GM23338 (cell line): ENCODE measurements around the gene AOC3. TPM values are rescaled to one million over a fixed set of nuclear protein-coding genes. Genes with fewer than 3 reads are reported as not detected.

Experiments
- ATAC-seq: fragments of 200-7000 bp; cut with Tn5 transposase; 3 replicates; pipeline ENCODE4 v1.9.1; 2020
- DNase-seq: peaks from one replicate; pipeline ENCODE4 v3.0.0-alpha.2; 2015; ENCODE audit warnings: low spot score
- H2AFZ ChIP-seq: fragments of 200-600 bp; sonication (generic); 2 replicates; pipeline ENCODE4 v1.8.0; 2016; ENCODE audit warnings: antibody characterized with exemption, mild to moderate bottlenecking, moderate library complexity
- H3F3A ChIP-seq: fragments of 200-600 bp; sonication (generic); replicated peaks from 2 replicates; pipeline ENCODE4 v1.8.0; 2017; ENCODE audit warnings: antibody characterized with exemption, mixed run types, low read depth
- H3K27ac ChIP-seq: fragments of 200-600 bp; sonication (generic); 2 replicates; pipeline ENCODE4 v1.6.1; 2016; ENCODE audit warnings: low read depth
- H3K27me3 ChIP-seq: fragments of 200-600 bp; sonication (generic); 2 replicates; pipeline ENCODE4 v1.8.0; 2016; ENCODE audit warnings: mild to moderate bottlenecking, mixed run types, moderate library complexity; ENCODE audit not compliant: insufficient read depth
- H3K36me3 ChIP-seq: fragments of 200-600 bp; sonication (generic); 2 replicates; pipeline ENCODE4 v1.8.0; 2016; ENCODE audit warnings: mild to moderate bottlenecking; ENCODE audit not compliant: insufficient read depth
- H3K4me1 ChIP-seq: fragments of 200-600 bp; sonication (generic); 2 replicates; pipeline ENCODE4 v1.8.0; 2016; ENCODE audit warnings: mild to moderate bottlenecking, moderate library complexity; ENCODE audit not compliant: insufficient read depth
- H3K4me2 ChIP-seq: fragments of 200-600 bp; sonication (generic); 2 replicates; pipeline ENCODE4 v1.7.1; 2017; ENCODE audit warnings: mixed run types
- H3K4me3 ChIP-seq: fragments of 200-600 bp; sonication (generic); 2 replicates; pipeline ENCODE4 v1.6.1; 2016; ENCODE audit warnings: mixed run types
- H3K79me2 ChIP-seq: fragments of 200-600 bp; sonication (generic); replicated peaks from 2 replicates; pipeline ENCODE4 v1.8.0; 2017; ENCODE audit warnings: mild to moderate bottlenecking; ENCODE audit not compliant: insufficient read depth
- H3K9me2 ChIP-seq: fragments of 200-600 bp; sonication (generic); 2 replicates; pipeline ENCODE4 v1.8.0; 2017; ENCODE audit not compliant: insufficient read depth
- H4K20me1 ChIP-seq: fragments of 200-600 bp; sonication (generic); replicated peaks from 2 replicates; pipeline ENCODE4 v1.8.0; 2017; ENCODE audit warnings: mild to moderate bottlenecking; ENCODE audit not compliant: insufficient read depth
- H3K27ac Mint-ChIP-seq: 2 replicates; pipeline ENCODE4 v1.8.0; 2020; ENCODE audit warnings: inconsistent platforms, mild to moderate bottlenecking, moderate library complexity, mixed read lengths
- H3K27me3 Mint-ChIP-seq: 3 replicates; pipeline ENCODE4 v1.8.0; 2022; ENCODE audit warnings: low read depth, mild to moderate bottlenecking, moderate library complexity, mixed read lengths, inconsistent platforms; ENCODE audit not compliant: insufficient read depth, poor library complexity
- H3K36me3 Mint-ChIP-seq: 3 replicates; pipeline ENCODE4 v1.8.0; 2021; ENCODE audit warnings: low read depth, mild to moderate bottlenecking, inconsistent platforms, moderate library complexity, mixed read lengths
- H3K4me1 Mint-ChIP-seq: 3 replicates; pipeline ENCODE4 v1.8.0; 2020; ENCODE audit warnings: mild to moderate bottlenecking, inconsistent platforms, mixed read lengths
- H3K4me3 Mint-ChIP-seq: 3 replicates; pipeline ENCODE4 v1.8.0; 2021; ENCODE audit warnings: moderate library complexity, mild to moderate bottlenecking, inconsistent platforms, mixed read lengths
- H3K9me3 Mint-ChIP-seq: 3 replicates; pipeline ENCODE4 v1.8.0; 2020; ENCODE audit warnings: moderate library complexity, mild to moderate bottlenecking, inconsistent platforms, mixed read lengths
- CREB1 ChIP-seq: fragments of 250-450 bp; sonication (Bioruptor Pico); IDR thresholded peaks from 2 replicates; pipeline ENCODE4 v1.5.0; 2020; ENCODE audit warnings: low read depth, mild to moderate bottlenecking, moderate library complexity
- EZH2 ChIP-seq: fragments of 200-600 bp; sonication (generic); IDR thresholded peaks from one replicate; pipeline ENCODE4 v1.8.0; 2017; ENCODE audit warnings: antibody characterized with exemption, mild to moderate bottlenecking, low read depth; ENCODE audit not compliant: unreplicated experiment
- EZH2phosphoT487 ChIP-seq: fragments of 200-600 bp; sonication (generic); IDR thresholded peaks from one replicate; pipeline ENCODE4 v1.8.1; 2018; ENCODE audit warnings: antibody characterized with exemption; ENCODE audit not compliant: unreplicated experiment
- JUNB ChIP-seq: IDR thresholded peaks from one replicate; pipeline ENCODE4 v1.6.1; 2016; ENCODE audit warnings: antibody characterized with exemption; ENCODE audit not compliant: unreplicated experiment
- NANOG ChIP-seq: IDR thresholded peaks from 2 replicates; pipeline ENCODE4 v1.6.1; 2016; ENCODE audit warnings: antibody characterized with exemption, borderline replicate concordance
- POLR2AphosphoS5 ChIP-seq: IDR thresholded peaks from 2 replicates; pipeline ENCODE4 v1.6.1; 2016; ENCODE audit warnings: antibody characterized with exemption, low read depth
- STAT1 ChIP-seq: IDR thresholded peaks from one replicate; pipeline ENCODE4 v1.6.1; 2016; ENCODE audit warnings: antibody characterized with exemption; ENCODE audit not compliant: unreplicated experiment
- ZNF114 ChIP-seq: fragments of 250-450 bp; sonication (Bioruptor Pico); IDR thresholded peaks from 2 replicates; pipeline ENCODE4 v1.5.0; 2020; ENCODE audit warnings: mild to moderate bottlenecking, moderate library complexity
- ZNF331 ChIP-seq: fragments of 250-450 bp; sonication (Bioruptor Pico); IDR thresholded peaks from 2 replicates; pipeline ENCODE4 v1.5.0; 2020; ENCODE audit warnings: low read depth, mild to moderate bottlenecking, moderate library complexity
- polyA plus RNA-seq: library from polyadenylated mRNA; unstranded; fragments of >200 nt; fragmentation: Nextera tagmentation; extraction: Ambion mirVana; gene quantifications from 2 replicates; pipeline ENCODE4 v1.2.1, GENCODE V29; 2016
- total RNA-seq: library from RNA; depleted of rRNA; stranded (reverse); fragments of >200 nt; shearing (Covaris generic); gene quantifications from 2 replicates; pipeline ENCODE4 v1.2.3, GENCODE V29; 2014
- TF ChIP-seq, protein P1 (sequence below): IDR thresholded peaks from 2 replicates; pipeline ENCODE4 v1.6.1; 2016; ENCODE audit warnings: antibody characterized with exemption
- TF ChIP-seq, protein P2 (sequence below), 2 experiments: fragments of 200-600 bp in 1 of 2; sonication (generic) in 1 of 2; conservative IDR thresholded peaks; 2 replicates each; pipeline versions ENCODE4 v1.5.1 to v1.6.1; 2016 to 2017; ENCODE audit warnings: antibody characterized with exemption in 2 of 2, low read depth in 2 of 2, mild to moderate bottlenecking in 2 of 2, moderate library complexity in 1 of 2
- TF ChIP-seq, protein P3 (sequence below): fragments of 250-450 bp; sonication (Bioruptor Pico); IDR thresholded peaks from 2 replicates; pipeline ENCODE4 v1.5.0; 2020; ENCODE audit warnings: mild to moderate bottlenecking, moderate library complexity
- TF ChIP-seq, protein P4 (sequence below): IDR thresholded peaks from one replicate; pipeline ENCODE4 v1.6.1; 2018; ENCODE audit warnings: antibody characterized with exemption; ENCODE audit not compliant: unreplicated experiment

AOC3 gene
- total and polyA plus RNA-seq, 2 experiments from 2014 or later: 1.4 to 1.7 TPM

DNA sequence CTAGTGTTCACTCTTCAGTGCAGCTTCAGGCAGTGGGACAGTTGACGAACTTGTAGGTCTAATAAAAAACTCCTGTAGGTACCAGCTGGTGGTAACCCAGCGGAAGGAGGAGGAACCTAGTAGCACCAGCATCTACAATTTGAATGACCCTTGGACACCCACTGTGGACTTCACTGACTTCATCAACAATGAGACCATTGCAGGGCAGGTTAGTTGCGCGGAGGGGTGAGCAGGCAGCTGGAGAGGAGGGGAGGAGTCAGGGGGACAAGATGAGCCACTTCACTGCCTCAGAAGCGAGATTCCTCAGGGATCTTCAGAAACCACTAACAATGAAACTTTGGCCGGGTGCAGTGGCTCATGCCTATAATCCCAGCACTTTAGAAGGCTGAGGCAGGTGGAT is 22.3 kb downstream of the AOC3 start:
- Histone ChIP-seq H3K4me2 (no peak overlapping the region), H3K4me3 (no peak overlapping the region), H3K79me2 (no peaks in the 10 kb centered on the region), H3K27me3 (0 out of 2 replicates have a peak, but pooled peaks cover 4% of the 10 kb centered on the region), H3F3A (no peaks in the 10 kb centered on the region), H3K36me3 (no peaks in the 10 kb centered on the region; the same call in 1 of the 2 replicates), H2AFZ (no peak overlapping the region), H3K9me2 (no peaks in the 10 kb centered on the region), H3K27ac (no peak overlapping the region), H4K20me1 (no peaks in the 10 kb centered on the region), H3K4me1 (no peaks in the 10 kb centered on the region)
- Mint-ChIP-seq H3K36me3 (peaks cover 8% of the 10 kb centered on the region; the same call in 2 of the 3 replicates), H3K27ac (no peak overlapping the region), H3K4me3 (no peak overlapping the region), H3K9me3 (peaks cover 24% of the 10 kb centered on the region), H3K27me3 (peaks cover 10% of the 10 kb centered on the region), H3K4me1 (peaks cover 5% of the 10 kb centered on the region)
- TF ChIP-seq CREB1 (CRISPR knock-in tag) (no peak), JUNB (no peak), ZNF331 (CRISPR knock-in tag) (no peak), EZH2 (no peak), ZNF114 (CRISPR knock-in tag) (no peak), EZH2phosphoT487 (no peak), POLR2AphosphoS5 (no peak), NANOG (no peak), STAT1 (no peak)
- TF ChIP-seq, protein P1, sequence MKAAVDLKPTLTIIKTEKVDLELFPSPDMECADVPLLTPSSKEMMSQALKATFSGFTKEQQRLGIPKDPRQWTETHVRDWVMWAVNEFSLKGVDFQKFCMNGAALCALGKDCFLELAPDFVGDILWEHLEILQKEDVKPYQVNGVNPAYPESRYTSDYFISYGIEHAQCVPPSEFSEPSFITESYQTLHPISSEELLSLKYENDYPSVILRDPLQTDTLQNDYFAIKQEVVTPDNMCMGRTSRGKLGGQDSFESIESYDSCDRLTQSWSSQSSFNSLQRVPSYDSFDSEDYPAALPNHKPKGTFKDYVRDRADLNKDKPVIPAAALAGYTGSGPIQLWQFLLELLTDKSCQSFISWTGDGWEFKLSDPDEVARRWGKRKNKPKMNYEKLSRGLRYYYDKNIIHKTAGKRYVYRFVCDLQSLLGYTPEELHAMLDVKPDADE: no peak
- TF ChIP-seq, protein P2, sequence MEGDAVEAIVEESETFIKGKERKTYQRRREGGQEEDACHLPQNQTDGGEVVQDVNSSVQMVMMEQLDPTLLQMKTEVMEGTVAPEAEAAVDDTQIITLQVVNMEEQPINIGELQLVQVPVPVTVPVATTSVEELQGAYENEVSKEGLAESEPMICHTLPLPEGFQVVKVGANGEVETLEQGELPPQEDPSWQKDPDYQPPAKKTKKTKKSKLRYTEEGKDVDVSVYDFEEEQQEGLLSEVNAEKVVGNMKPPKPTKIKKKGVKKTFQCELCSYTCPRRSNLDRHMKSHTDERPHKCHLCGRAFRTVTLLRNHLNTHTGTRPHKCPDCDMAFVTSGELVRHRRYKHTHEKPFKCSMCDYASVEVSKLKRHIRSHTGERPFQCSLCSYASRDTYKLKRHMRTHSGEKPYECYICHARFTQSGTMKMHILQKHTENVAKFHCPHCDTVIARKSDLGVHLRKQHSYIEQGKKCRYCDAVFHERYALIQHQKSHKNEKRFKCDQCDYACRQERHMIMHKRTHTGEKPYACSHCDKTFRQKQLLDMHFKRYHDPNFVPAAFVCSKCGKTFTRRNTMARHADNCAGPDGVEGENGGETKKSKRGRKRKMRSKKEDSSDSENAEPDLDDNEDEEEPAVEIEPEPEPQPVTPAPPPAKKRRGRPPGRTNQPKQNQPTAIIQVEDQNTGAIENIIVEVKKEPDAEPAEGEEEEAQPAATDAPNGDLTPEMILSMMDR (conservative IDR thresholded peaks at IDR 0.05; ENCODE audit: low read depth in 2 of 2): no peak
- TF ChIP-seq, protein P3, sequence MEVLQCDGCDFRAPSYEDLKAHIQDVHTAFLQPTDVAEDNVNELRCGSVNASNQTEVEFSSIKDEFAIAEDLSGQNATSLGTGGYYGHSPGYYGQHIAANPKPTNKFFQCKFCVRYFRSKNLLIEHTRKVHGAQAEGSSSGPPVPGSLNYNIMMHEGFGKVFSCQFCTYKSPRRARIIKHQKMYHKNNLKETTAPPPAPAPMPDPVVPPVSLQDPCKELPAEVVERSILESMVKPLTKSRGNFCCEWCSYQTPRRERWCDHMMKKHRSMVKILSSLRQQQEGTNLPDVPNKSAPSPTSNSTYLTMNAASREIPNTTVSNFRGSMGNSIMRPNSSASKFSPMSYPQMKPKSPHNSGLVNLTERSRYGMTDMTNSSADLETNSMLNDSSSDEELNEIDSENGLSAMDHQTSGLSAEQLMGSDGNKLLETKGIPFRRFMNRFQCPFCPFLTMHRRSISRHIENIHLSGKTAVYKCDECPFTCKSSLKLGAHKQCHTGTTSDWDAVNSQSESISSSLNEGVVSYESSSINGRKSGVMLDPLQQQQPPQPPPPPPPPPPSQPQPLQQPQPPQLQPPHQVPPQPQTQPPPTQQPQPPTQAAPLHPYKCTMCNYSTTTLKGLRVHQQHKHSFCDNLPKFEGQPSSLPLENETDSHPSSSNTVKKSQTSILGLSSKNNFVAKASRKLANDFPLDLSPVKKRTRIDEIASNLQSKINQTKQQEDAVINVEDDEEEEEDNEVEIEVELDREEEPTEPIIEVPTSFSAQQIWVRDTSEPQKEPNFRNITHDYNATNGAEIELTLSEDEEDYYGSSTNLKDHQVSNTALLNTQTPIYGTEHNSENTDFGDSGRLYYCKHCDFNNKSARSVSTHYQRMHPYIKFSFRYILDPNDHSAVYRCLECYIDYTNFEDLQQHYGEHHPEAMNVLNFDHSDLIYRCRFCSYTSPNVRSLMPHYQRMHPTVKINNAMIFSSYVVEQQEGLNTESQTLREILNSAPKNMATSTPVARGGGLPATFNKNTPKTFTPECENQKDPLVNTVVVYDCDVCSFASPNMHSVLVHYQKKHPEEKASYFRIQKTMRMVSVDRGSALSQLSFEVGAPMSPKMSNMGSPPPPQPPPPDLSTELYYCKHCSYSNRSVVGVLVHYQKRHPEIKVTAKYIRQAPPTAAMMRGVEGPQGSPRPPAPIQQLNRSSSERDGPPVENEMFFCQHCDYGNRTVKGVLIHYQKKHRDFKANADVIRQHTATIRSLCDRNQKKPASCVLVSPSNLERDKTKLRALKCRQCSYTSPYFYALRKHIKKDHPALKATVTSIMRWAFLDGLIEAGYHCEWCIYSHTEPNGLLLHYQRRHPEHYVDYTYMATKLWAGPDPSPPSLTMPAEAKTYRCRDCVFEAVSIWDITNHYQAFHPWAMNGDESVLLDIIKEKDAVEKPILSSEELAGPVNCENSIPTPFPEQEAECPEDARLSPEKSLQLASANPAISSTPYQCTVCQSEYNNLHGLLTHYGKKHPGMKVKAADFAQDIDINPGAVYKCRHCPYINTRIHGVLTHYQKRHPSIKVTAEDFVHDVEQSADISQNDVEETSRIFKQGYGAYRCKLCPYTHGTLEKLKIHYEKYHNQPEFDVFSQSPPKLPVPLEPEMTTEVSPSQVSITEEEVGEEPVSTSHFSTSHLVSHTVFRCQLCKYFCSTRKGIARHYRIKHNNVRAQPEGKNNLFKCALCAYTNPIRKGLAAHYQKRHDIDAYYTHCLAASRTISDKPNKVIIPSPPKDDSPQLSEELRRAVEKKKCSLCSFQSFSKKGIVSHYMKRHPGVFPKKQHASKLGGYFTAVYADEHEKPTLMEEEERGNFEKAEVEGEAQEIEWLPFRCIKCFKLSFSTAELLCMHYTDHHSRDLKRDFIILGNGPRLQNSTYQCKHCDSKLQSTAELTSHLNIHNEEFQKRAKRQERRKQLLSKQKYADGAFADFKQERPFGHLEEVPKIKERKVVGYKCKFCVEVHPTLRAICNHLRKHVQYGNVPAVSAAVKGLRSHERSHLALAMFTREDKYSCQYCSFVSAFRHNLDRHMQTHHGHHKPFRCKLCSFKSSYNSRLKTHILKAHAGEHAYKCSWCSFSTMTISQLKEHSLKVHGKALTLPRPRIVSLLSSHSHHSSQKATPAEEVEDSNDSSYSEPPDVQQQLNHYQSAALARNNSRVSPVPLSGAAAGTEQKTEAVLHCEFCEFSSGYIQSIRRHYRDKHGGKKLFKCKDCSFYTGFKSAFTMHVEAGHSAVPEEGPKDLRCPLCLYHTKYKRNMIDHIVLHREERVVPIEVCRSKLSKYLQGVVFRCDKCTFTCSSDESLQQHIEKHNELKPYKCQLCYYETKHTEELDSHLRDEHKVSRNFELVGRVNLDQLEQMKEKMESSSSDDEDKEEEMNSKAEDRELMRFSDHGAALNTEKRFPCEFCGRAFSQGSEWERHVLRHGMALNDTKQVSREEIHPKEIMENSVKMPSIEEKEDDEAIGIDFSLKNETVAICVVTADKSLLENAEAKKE (CRISPR knock-in tag): no peak
- TF ChIP-seq, protein P4, sequence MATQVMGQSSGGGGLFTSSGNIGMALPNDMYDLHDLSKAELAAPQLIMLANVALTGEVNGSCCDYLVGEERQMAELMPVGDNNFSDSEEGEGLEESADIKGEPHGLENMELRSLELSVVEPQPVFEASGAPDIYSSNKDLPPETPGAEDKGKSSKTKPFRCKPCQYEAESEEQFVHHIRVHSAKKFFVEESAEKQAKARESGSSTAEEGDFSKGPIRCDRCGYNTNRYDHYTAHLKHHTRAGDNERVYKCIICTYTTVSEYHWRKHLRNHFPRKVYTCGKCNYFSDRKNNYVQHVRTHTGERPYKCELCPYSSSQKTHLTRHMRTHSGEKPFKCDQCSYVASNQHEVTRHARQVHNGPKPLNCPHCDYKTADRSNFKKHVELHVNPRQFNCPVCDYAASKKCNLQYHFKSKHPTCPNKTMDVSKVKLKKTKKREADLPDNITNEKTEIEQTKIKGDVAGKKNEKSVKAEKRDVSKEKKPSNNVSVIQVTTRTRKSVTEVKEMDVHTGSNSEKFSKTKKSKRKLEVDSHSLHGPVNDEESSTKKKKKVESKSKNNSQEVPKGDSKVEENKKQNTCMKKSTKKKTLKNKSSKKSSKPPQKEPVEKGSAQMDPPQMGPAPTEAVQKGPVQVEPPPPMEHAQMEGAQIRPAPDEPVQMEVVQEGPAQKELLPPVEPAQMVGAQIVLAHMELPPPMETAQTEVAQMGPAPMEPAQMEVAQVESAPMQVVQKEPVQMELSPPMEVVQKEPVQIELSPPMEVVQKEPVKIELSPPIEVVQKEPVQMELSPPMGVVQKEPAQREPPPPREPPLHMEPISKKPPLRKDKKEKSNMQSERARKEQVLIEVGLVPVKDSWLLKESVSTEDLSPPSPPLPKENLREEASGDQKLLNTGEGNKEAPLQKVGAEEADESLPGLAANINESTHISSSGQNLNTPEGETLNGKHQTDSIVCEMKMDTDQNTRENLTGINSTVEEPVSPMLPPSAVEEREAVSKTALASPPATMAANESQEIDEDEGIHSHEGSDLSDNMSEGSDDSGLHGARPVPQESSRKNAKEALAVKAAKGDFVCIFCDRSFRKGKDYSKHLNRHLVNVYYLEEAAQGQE: no peak
- no peak for DNase-seq
- no peak; the same call in 2 of the 3 replicates for ATAC-seq
